Measurements from ENCODE around the gene SMAP2. TPM values are rescaled to one million over a fixed set of nuclear protein-coding genes. Genes with fewer than 3 reads are reported as not detected.

SMAP2 gene
- total RNA-seq, 1 experiment from 2014 or later, result 13.7 TPM

- Mint-ChIP-seq H3K27me3 (ENCODE audit: unreplicated experiment) (no peaks in the 10 kb centered on the region), H3K4me3 (ENCODE audit: low read depth, unreplicated experiment) (peak overlapping the region; percentile 86), H3K36me3 (ENCODE audit: insufficient read depth, unreplicated experiment) (peaks cover 14% of the 10 kb centered on the region), H3K4me1 (ENCODE audit: low read depth, unreplicated experiment) (peaks cover 13% of the 10 kb centered on the region), H3K9me3 (ENCODE audit: low read depth, unreplicated experiment) (peaks cover 12% of the 10 kb centered on the region), H3K27ac (ENCODE audit: unreplicated experiment) (peak overlapping the region; percentile 73)
- DNase-seq, result peak; percentile 1
- BruUV-seq (replicated peaks), result TSS peak; percentile 48
- intact Hi-C loops (cut with micrococcal nuclease; ENCODE audit: unreplicated experiment), result no loop called here
- TF ChIP-seq CTCF (IDR thresholded peaks at IDR 0.05; ENCODE audit: unreplicated experiment), result no peak
- CTCF ChIA-PET, result interaction anchor here (0.6 to 0.8 kb wide), 3 partner anchors 10 to 63 kb away, joined by 3 read pairs; no protein-coding TSS in a partner anchor
These were observed 77.1 kb downstream of the SMAP2 start for GRCh38 chr1:40450495-40451237.

GRCh38 chr1:40451238-40451585 is 77.7 kb downstream of the SMAP2 start:
- no peak overlapping the region for H3K4me3 Mint-ChIP-seq (ENCODE audit: low read depth, unreplicated experiment)
- DNase-seq, result no peak
- intact Hi-C loops (cut with micrococcal nuclease; ENCODE audit: unreplicated experiment), result no loop called here
- CTCF ChIA-PET, result no interaction called here
- H3K36me3 Mint-ChIP-seq (ENCODE audit: insufficient read depth, unreplicated experiment), result peaks cover 14% of the 10 kb centered on the region
- H3K4me1 Mint-ChIP-seq (ENCODE audit: low read depth, unreplicated experiment), result peaks cover 13% of the 10 kb centered on the region
- no peak for TF ChIP-seq CTCF (IDR thresholded peaks at IDR 0.05; ENCODE audit: unreplicated experiment)
- H3K27me3 Mint-ChIP-seq (ENCODE audit: unreplicated experiment), result no peaks in the 10 kb centered on the region
- no TSS peak for BruUV-seq (replicated peaks)
- no peak overlapping the region for H3K27ac Mint-ChIP-seq (ENCODE audit: unreplicated experiment)
- H3K9me3 Mint-ChIP-seq (ENCODE audit: low read depth, unreplicated experiment), result peaks cover 13% of the 10 kb centered on the region

GRCh38 chr1:40454873-40455272 is 81.3 kb downstream of the SMAP2 start:
- no peak overlapping the region for H3K27ac Mint-ChIP-seq (ENCODE audit: unreplicated experiment)
- TF ChIP-seq CTCF (IDR thresholded peaks at IDR 0.05; ENCODE audit: unreplicated experiment), result no peak
- CTCF ChIA-PET, result no interaction called here

GRCh38 chr1:40462956-40463590 is 89.5 kb downstream of the SMAP2 start:
- Mint-ChIP-seq H3K36me3 (ENCODE audit: insufficient read depth, unreplicated experiment) (peaks cover 5% of the 10 kb centered on the region), H3K4me3 (ENCODE audit: low read depth, unreplicated experiment) (no peak overlapping the region), H3K27me3 (ENCODE audit: unreplicated experiment) (no peaks in the 10 kb centered on the region), H3K9me3 (ENCODE audit: low read depth, unreplicated experiment) (peaks cover 36% of the 10 kb centered on the region), H3K27ac (ENCODE audit: unreplicated experiment) (no peak overlapping the region), H3K4me1 (ENCODE audit: low read depth, unreplicated experiment) (no peaks in the 10 kb centered on the region)
- TF ChIP-seq CTCF (IDR thresholded peaks at IDR 0.05; ENCODE audit: unreplicated experiment), result no peak
- no TSS peak for BruUV-seq (replicated peaks)
- intact Hi-C loops (cut with micrococcal nuclease; ENCODE audit: unreplicated experiment), result no loop called here
- DNase-seq, result no peak
- CTCF ChIA-PET, result no interaction called here

More at GRCh38 chr1:40454873-40455272, 81.3 kb downstream of the SMAP2 start:
- DNase-seq, result no peak
- BruUV-seq (replicated peaks), result no TSS peak
- Mint-ChIP-seq H3K9me3 (ENCODE audit: low read depth, unreplicated experiment) (peaks cover 30% of the 10 kb centered on the region), H3K4me3 (ENCODE audit: low read depth, unreplicated experiment) (no peak overlapping the region), H3K4me1 (ENCODE audit: low read depth, unreplicated experiment) (peaks cover 13% of the 10 kb centered on the region), H3K36me3 (ENCODE audit: insufficient read depth, unreplicated experiment) (peaks cover 14% of the 10 kb centered on the region), H3K27me3 (ENCODE audit: unreplicated experiment) (no peaks in the 10 kb centered on the region)
- intact Hi-C loops (cut with micrococcal nuclease; ENCODE audit: unreplicated experiment), result loop anchor here (5.0 kb wide), 1 partner anchor 52 kb away; the partner anchor contains the start of gene EXO5
